Trophoblast cell (in vitro differentiated cells and primary cell): ENCODE results near the gene CCDC93.
"Not testable (repeated sequence)": the region's sequence is repeated elsewhere in the genome, so short reads cannot be mapped to it uniquely, and the experiment has no call there.

Experiments
- DNase-seq, 2 donors: peaks; one replicate each; pipeline ENCODE4 v3.0.0-alpha.2; 2016
- H2AFZ ChIP-seq: 2 replicates; pipeline ENCODE4 v1.6.1; 2013; ENCODE audit warnings: low read length, moderate library complexity, mild to moderate bottlenecking; ENCODE audit not compliant: insufficient read depth, poor library complexity
- H2AK5ac ChIP-seq: 2 replicates; pipeline ENCODE4 v1.6.1; 2013; ENCODE audit warnings: mild to moderate bottlenecking, low read length
- H2BK120ac ChIP-seq: 2 replicates; pipeline ENCODE4 v1.6.1; 2013; ENCODE audit warnings: low read length, mild to moderate bottlenecking, moderate library complexity; ENCODE audit not compliant: insufficient read depth, poor library complexity
- H2BK12ac ChIP-seq: 2 replicates; pipeline ENCODE4 v1.6.1; 2013; ENCODE audit warnings: mild to moderate bottlenecking, low read length, moderate library complexity
- H2BK5ac ChIP-seq: 2 replicates; pipeline ENCODE4 v1.6.1; 2013; ENCODE audit warnings: low read length, low read depth, moderate library complexity, mild to moderate bottlenecking; ENCODE audit not compliant: poor library complexity
- H3K14ac ChIP-seq: 2 replicates; pipeline ENCODE4 v1.6.1; 2013; ENCODE audit warnings: mild to moderate bottlenecking, low read length
- H3K18ac ChIP-seq: 2 replicates; pipeline ENCODE4 v1.6.1; 2013; ENCODE audit warnings: mild to moderate bottlenecking, low read length
- H3K23ac ChIP-seq: 2 replicates; pipeline ENCODE4 v1.6.1; 2013; ENCODE audit warnings: low read length
- H3K27ac ChIP-seq: 2 replicates; pipeline ENCODE4 v1.5.1; 2013; ENCODE audit warnings: low read depth, mild to moderate bottlenecking, inconsistent platforms, low read length, moderate library complexity
- H3K27me3 ChIP-seq: 2 replicates; pipeline ENCODE4 v1.6.1; 2013; ENCODE audit warnings: inconsistent platforms, mild to moderate bottlenecking, low read length, moderate library complexity; ENCODE audit not compliant: insufficient read depth
- H3K36me3 ChIP-seq, 2 experiments: 1 replicate in 1 of 2; 2 replicates in 1 of 2; pipeline ENCODE4 v1.6.1; 2013; ENCODE audit warnings: low read length in 2 of 2, mild to moderate bottlenecking in 2 of 2, moderate library complexity in 1 of 2; ENCODE audit not compliant: insufficient read depth in 2 of 2, control insufficient read depth in 1 of 2
- H3K4ac ChIP-seq: 2 replicates; pipeline ENCODE4 v1.6.1; 2013; ENCODE audit warnings: low read depth, mild to moderate bottlenecking, low read length, moderate library complexity
- H3K4me1 ChIP-seq, 2 experiments: 1 replicate in 1 of 2; 2 replicates in 1 of 2; pipeline ENCODE4 v1.6.1; 2013; ENCODE audit warnings: low read length in 2 of 2, mild to moderate bottlenecking in 2 of 2, moderate library complexity in 1 of 2; ENCODE audit not compliant: insufficient read depth in 2 of 2, control insufficient read depth in 1 of 2
- H3K4me2 ChIP-seq: 2 replicates; pipeline ENCODE4 v1.6.1; 2013; ENCODE audit warnings: inconsistent platforms, mild to moderate bottlenecking, low read length, moderate library complexity
- H3K4me3 ChIP-seq: 2 replicates; pipeline ENCODE4 v1.5.1; 2013; ENCODE audit warnings: mild to moderate bottlenecking, low read depth, low read length, inconsistent platforms
- H3K79me1 ChIP-seq: one replicate; pipeline ENCODE4 v1.6.1; 2013; ENCODE audit warnings: low read length
- H3K79me2 ChIP-seq: 2 replicates; pipeline ENCODE4 v1.6.1; 2013; ENCODE audit warnings: low read length, mild to moderate bottlenecking; ENCODE audit not compliant: control insufficient read depth, insufficient read depth, poor library complexity
- H3K9ac ChIP-seq: 2 replicates; pipeline ENCODE4 v1.6.1; 2013; ENCODE audit warnings: mild to moderate bottlenecking, low read length
- H3K9me3 ChIP-seq: 2 replicates; pipeline ENCODE4 v1.6.1; 2013; ENCODE audit warnings: low read depth, mild to moderate bottlenecking, control low read depth, inconsistent platforms, low read length; ENCODE audit not compliant: insufficient read depth
- H4K12ac ChIP-seq: 2 replicates; pipeline ENCODE4 v1.6.1; 2013; ENCODE audit warnings: low read depth, mild to moderate bottlenecking, low read length, moderate library complexity
- H4K8ac ChIP-seq: 2 replicates; pipeline ENCODE4 v1.6.1; 2013; ENCODE audit warnings: low read depth, mild to moderate bottlenecking, low read length, moderate library complexity
- H4K91ac ChIP-seq: one replicate; pipeline ENCODE4 v1.6.1; 2013; ENCODE audit warnings: low read depth, mild to moderate bottlenecking, low read length, moderate library complexity
- WGBS: extraction: QIAGEN DNeasy Blood & Tissue Kit; methylation state at CpG from one replicate; pipeline ENCODE4 v1.1.7; 2013; ENCODE audit warnings: missing lambda C conversion rate; ENCODE audit not compliant: insufficient read length, insufficient coverage; ENCODE audit errors: extremely low coverage; 5-methylcytosine and 5-hydroxymethylcytosine counted together

CCDC93 gene

DNA sequence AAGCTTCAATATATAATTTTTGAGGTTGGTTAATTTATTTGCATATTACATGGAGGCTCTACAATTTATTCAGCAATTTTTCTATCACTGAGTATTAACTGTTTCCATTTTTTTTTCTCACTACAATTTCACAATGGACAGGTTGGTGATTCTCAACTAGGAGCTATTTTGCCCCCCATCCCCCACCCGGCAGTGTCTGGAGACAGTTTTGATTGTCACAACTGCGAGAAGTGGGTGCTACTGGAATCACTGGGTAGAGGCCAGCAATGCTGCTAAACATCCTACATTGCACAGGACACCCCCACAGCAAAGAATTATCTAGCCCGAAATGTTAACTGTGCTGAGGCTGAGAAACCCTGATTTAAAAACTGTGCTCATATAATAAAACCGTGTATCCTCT is 82.6 kb downstream of the CCDC93 start:
- no peak overlapping the region for H3K18ac ChIP-seq
- no peak overlapping the region for H4K12ac ChIP-seq
- no peaks in the 10 kb centered on the region for H3K79me1 ChIP-seq
- no peaks in the 10 kb centered on the region for H3K79me2 ChIP-seq
- no peak overlapping the region for H3K4ac ChIP-seq
- H3K4me2 ChIP-seq = no peak overlapping the region
- H3K27me3 ChIP-seq = no peaks in the 10 kb centered on the region
- no peak overlapping the region for H2BK5ac ChIP-seq
- no peak overlapping the region for H4K91ac ChIP-seq
- no peak overlapping the region for H3K4me3 ChIP-seq
- no CpG with 5 or more reads among the region's 4 CpGs for WGBS
- peaks cover 4% of the 10 kb centered on the region for H3K9me3 ChIP-seq
- no peak overlapping the region for H2AFZ ChIP-seq
- H3K27ac ChIP-seq = no peak overlapping the region
- DNase-seq = no peak
- no peak overlapping the region for H3K9ac ChIP-seq
- H3K23ac ChIP-seq = no peak overlapping the region
- H4K8ac ChIP-seq = no peak overlapping the region
- H2BK12ac ChIP-seq = no peak overlapping the region
- no peak overlapping the region for H2AK5ac ChIP-seq
- peaks cover 0 to 4% of the 10 kb centered on the region in 2 experiments for H3K4me1 ChIP-seq
- no peak overlapping the region for H3K14ac ChIP-seq
- peaks cover 24 to 51% of the 10 kb centered on the region in 2 experiments for H3K36me3 ChIP-seq
- no peak overlapping the region for H2BK120ac ChIP-seq

GRCh38 chr2:117930775-117931174 is 83.1 kb downstream of the CCDC93 start:
- no peak overlapping the region for H4K91ac ChIP-seq
- no peak overlapping the region for H2AFZ ChIP-seq

GRCh38 chr2:117923471-117923870 is 90.4 kb downstream of the CCDC93 start:
- not testable (repeated sequence) for H3K4ac ChIP-seq, H3K14ac ChIP-seq, H3K4me2 ChIP-seq, H4K91ac ChIP-seq, H3K9ac ChIP-seq, H3K4me1 ChIP-seq, H2AK5ac ChIP-seq, H3K9me3 ChIP-seq, H3K79me2 ChIP-seq, H3K27me3 ChIP-seq, H3K23ac ChIP-seq, H3K79me1 ChIP-seq, H4K8ac ChIP-seq, DNase-seq, H4K12ac ChIP-seq, H2AFZ ChIP-seq, H2BK5ac ChIP-seq, H3K18ac ChIP-seq, H2BK12ac ChIP-seq, H3K27ac ChIP-seq, H2BK120ac ChIP-seq, H3K4me3 ChIP-seq
- H3K36me3 ChIP-seq = peaks cover 28 to 42% of the 10 kb centered on the region in 2 experiments
- no CpG with 5 or more reads among the region's 9 CpGs for WGBS

More at GRCh38 chr2:117930775-117931174, 83.1 kb downstream of the CCDC93 start:
- no peak overlapping the region for H3K27ac ChIP-seq
- H3K27me3 ChIP-seq = no peaks in the 10 kb centered on the region
- no peak overlapping the region for H3K14ac ChIP-seq
- no peak overlapping the region for H3K4me3 ChIP-seq
- no peak for DNase-seq
- H2BK12ac ChIP-seq = no peak overlapping the region
- H4K8ac ChIP-seq = no peak overlapping the region
- no peak overlapping the region for H4K12ac ChIP-seq
- no peak overlapping the region for H3K18ac ChIP-seq
- no peak overlapping the region for H3K4ac ChIP-seq
- H3K4me2 ChIP-seq = no peak overlapping the region
- H2BK5ac ChIP-seq = no peak overlapping the region
- H3K79me2 ChIP-seq = no peaks in the 10 kb centered on the region
- peaks cover 0 to 4% of the 10 kb centered on the region in 2 experiments for H3K4me1 ChIP-seq
- H3K9me3 ChIP-seq = peaks cover 4% of the 10 kb centered on the region
- no peak overlapping the region for H3K9ac ChIP-seq
- no CpG with 5 or more reads among the region's 4 CpGs for WGBS
- H2AK5ac ChIP-seq = no peak overlapping the region
- no peak overlapping the region for H3K23ac ChIP-seq
- no peaks in the 10 kb centered on the region for H3K79me1 ChIP-seq
- no peak overlapping the region for H2BK120ac ChIP-seq
- peaks cover 22 to 48% of the 10 kb centered on the region in 2 experiments for H3K36me3 ChIP-seq

DNA sequence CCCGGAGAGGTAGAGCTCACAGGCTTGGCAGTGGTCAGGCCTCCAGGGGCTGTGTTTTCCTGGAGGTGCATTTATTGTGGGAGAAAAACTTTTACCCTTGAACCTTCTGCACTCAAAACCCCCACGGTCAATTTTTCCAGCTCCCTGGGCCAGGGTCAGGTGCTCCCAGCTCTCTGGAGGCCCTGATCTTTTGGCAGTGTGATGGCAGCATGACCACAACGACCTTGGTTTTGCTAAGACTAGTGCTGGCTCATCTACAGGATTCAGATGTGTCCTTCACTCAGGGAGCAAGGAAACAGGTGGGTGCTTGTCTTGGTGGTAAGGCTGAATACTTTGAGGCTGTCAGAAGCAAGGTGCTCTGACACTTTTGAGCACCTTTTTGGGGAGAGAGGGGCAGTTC is 92.3 kb downstream of the CCDC93 start:
- H3K23ac ChIP-seq = no peak overlapping the region
- no peak overlapping the region for H2BK5ac ChIP-seq
- H3K4me2 ChIP-seq = no peak overlapping the region
- no peak overlapping the region for H3K4ac ChIP-seq
- H4K12ac ChIP-seq = no peak overlapping the region
- H4K8ac ChIP-seq = no peak overlapping the region
- H2BK120ac ChIP-seq = no peak overlapping the region
- WGBS = no CpG with 5 or more reads among the region's 3 CpGs
- no peak overlapping the region for H2BK12ac ChIP-seq
- no peak overlapping the region for H3K4me3 ChIP-seq
- no peak overlapping the region for H3K18ac ChIP-seq
- no peaks in the 10 kb centered on the region for H3K79me2 ChIP-seq
- no peak for DNase-seq
- H3K14ac ChIP-seq = no peak overlapping the region
- no peaks in the 10 kb centered on the region for H3K79me1 ChIP-seq
- no peak overlapping the region for H2AK5ac ChIP-seq
- H3K9me3 ChIP-seq = peaks cover 2% of the 10 kb centered on the region
- peaks cover 31 to 53% of the 10 kb centered on the region in 2 experiments for H3K36me3 ChIP-seq
- H3K9ac ChIP-seq = no peak overlapping the region
- H2AFZ ChIP-seq = no peak overlapping the region
- H4K91ac ChIP-seq = no peak overlapping the region
- H3K27ac ChIP-seq = no peak overlapping the region
- no peaks in the 10 kb centered on the region for H3K27me3 ChIP-seq
- H3K4me1 ChIP-seq = no peaks in the 10 kb centered on the region
